UCSD-AML1 (cell line): ENCODE results near the gene CYSRT1.

Source experiments
- DNase-seq: peaks from one replicate; lab custom pipeline; 2025; ENCODE audit not compliant: unreplicated experiment; lab: John Stamatoyannopoulos, UW

CYSRT1 gene

DNA sequence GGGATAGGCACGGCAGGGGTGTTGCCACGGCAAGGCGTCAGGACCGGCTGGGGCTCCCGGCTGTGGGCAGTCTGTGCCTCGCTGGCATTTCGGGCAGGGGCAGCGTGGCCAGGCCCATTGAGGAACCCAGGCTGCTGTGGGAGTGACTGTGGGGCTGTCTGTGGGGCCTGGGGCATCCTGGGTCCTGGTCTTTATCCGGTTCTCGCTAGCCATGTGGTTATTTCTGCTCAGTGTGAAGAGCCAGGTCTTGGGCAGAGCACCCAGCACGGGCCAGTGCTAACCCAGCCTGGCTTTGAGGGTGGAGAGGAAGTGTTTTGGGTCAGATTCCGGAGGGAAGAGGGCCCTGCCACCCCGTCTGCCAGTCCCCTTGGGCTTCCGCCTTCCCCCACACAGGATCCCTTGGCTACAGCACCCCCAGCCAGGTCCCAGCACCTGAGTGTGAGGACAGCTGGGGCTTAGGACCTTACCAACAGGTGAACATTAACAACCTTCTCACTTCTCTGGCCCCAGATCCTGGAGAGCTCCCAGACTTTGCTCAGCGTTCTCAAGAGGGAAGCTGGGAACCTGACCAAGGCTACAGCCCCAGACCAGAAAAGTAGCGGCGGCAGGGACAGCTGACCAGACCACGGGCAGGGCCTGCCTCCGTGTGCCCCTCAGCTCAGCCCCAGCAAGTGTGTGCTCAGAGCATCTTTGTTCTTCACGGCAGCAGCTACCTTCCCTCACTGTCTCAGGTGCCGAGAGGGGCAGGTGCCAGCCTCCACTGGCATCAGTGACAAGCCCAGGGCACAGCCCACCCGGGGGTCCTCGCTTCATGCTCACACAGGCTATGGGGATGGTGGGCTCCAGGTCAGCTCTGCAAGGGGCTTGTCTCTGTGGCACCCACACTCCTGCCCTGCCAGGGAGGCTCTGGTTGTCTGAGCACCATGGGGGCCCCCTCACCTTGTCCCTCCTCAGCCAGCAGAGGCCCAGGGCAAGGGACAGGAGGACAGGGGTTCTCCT lies 35.4 kb upstream of the CYSRT1 start:
- no peak for DNase-seq

DNA sequence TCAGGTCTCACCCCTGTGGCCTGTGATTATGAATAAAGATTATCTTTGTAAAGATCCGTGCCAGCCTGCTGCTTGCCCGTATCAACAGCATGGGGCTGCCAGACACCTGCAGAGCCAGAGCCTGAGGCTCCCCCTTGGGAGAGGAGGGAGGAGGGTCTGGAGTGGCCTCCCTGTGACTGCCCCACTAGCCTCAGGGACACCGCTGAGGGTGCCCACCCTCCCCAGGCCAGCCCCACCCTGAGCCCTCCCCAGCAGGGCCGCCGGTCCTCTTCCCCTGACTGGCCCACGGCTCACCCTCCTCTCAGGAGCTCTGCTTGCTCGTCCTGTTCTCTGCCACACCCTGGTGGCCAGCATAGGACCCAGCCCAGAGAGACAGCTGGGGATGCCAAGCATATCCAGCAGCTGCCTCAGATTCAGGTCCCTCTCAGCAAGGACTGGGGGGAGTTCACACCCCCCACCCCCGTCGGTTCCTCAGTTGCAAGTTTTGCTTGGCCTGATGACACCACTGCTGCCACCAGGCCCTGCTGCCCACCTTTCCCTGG lies 34.6 kb upstream of the CYSRT1 start:
- no peak for DNase-seq

DNA sequence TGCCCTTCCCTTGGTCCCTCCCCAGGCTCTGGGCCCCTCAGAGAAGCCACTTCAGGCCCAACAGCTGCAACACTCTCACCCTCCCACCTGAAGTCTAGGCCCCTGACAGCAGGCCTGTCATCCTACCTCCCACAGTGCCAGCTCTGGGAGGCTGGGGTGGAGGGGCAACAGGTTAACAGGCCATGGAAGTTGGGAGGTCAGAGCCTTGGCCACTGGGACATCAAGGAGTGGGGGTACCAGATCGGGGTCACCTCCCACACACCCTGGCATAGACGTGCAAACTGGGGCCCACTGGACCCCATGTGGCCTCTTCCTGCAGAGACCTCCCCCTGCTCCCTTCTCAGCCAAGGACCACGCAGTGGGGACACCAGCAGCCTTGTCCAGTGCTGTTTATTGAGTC lies 33.7 kb upstream of the CYSRT1 start:
- no peak for DNase-seq

DNA sequence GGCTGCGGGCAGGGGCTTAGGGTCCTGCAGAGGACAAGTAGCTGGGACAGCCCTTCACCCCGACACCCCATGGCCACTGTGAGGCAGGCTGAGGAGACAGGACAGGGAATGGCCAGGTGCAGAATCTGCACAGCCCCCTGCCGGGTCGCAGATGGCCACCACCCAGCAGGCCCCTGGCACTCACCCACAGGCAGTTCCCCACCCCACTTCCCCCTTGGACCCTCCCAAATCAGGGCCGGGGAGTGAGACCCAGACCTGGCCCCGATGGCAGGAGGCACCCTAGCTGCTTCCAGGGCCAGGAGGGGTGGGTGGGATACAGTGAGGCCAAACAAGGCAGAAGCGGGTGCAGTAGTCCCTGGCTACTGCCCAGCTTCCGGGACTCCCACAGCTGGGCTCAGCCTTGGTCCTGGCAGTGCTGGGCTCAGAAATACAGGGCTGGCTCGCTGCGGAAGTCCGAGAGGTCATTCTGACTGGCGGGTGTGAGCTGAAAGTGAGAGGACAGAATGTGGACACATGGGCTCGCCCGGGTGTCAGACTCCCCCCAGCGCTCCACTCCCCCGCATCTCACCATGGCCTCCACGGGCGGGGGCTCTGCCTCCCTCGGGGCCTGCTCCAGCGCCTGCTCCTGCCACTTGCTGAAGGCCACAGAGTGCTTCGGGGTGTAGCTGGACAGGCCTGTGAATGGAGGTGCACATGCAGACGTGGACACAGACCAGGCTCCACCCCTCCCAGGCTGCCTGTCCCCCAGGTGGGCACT lies 33.1 kb upstream of the CYSRT1 start:
- DNase-seq = no peak

DNA sequence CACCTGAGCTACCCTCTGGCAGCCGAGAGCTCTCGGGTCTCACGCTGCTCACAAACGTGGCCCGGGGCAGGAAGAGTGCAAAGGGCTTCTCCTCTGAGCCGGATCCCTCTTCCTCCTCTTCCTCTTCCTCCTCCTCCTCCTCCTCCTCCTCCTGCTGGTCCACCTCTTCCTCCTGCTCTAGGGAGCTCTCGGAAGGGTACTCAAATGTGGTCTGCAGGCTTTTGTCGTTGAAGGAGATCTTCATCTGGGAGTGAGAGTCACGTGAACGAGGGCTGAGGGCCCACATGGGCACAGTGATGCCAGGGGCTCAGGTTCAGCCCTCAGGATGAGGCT lies 32.6 kb upstream of the CYSRT1 start:
- DNase-seq = no peak

DNA sequence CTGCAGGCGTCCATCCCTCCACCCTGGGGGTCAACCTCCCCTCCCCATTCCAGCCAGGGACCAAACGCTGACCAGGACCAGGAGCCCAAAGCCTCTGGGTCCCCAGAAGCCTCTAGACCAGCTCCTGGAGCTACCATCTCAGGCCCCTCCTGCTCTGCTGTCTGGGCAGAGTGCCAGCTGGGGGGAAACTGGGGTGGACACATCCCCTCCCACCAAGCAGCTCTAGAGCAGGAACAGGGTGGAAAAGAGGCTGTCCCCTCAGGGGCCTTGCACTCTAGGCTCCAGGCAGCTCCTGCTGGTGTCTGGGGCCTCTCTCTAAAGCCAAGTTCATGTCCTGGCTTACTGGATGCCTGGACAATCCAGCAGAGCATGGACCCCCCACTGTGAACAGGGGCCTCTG lies 32.1 kb upstream of the CYSRT1 start:
- DNase-seq = no peak

DNA sequence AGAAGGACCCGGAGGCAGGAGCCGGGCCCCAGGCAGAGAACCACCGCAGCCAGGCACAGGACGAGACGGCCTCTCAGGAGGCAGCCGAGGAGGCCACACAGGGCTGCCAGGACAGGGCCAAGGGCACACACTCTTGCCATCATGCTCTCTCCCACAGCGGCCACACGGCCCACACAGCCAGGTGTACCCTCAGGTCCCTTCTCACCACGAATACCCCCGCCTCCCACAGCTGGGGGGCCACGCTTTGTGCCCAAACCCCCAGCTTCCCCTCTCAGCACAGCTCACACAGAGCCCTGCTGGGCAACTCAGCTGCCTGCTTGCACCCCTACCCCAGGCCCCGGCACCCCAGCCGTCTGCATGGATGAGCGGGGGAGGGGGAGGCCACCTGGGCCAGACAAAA lies 31.2 kb upstream of the CYSRT1 start:
- no peak for DNase-seq

DNA sequence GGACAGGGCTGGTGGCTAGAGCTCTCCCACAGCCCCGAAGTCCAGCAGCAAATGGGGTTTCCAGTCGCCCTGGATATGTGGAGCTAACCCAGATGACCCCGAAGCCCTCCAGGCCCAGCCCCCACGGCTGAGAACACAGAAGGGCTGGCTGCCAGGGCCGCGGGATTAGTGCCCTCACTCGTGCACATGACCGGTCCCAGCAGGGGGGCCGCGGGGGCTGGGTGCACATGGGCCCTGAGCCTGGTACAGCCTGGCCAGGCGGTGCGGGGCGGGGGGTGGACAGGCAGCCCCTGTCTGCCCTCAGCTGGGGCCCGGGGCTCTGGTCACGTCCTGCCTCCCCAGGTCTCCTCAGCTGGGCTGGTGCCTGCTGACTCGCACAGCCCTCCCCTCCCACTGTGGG lies 30.6 kb upstream of the CYSRT1 start:
- DNase-seq = no peak

DNA sequence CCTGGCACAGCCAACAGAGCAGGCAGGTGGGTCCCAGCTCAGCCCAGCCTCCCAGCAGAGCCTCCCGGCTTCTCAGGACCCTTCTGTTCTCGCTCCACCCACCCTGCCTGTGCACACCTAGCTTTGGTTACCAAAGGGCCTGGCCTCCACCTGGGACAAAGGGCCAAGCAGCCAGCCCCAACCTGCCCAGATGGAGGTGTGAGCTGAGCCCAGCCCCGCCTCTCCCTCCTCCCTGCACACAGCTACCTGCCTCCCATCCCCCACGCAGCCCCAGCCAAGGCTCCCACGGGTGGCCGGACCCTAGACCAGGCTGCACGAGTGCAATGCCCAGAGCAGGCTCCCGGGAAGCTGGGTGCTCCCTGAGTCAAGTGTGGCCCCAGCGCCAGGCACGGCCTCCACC lies 30.1 kb upstream of the CYSRT1 start:
- DNase-seq = no peak

DNA sequence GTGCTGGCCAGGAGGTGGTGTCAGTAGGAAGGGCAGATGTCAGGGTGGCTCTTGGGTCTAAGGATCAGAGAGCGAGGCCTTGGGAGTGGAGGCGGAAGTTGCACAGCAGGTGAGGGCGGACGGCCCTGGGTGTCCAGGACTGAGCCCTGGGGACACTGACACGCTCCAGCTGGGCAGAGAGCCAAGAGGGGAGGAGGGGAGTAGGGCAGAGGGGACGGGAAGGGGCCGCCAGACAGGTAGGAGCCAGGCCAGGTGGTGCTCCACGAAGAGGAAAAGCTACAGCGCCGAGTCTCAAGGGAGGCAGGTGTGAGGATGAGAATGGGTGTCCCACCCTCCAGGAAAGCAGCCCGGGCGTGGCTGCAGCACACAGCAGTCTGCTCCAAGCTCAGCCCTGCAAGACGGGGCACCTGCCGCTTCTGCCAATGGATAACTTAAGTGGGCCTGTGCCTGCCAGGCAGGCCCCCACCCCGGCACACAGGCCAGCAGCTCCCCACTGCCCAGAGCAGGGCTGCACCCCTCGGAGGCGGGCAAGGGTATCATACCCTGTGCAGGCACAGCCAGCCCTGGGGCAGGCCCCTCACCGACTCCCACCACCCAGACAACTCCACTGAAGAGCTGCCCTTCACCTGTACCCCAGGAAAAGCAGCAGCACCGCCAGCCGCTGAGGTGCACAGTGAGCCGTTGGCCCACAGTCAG lies 29.3 kb upstream of the CYSRT1 start:
- DNase-seq = no peak

DNA sequence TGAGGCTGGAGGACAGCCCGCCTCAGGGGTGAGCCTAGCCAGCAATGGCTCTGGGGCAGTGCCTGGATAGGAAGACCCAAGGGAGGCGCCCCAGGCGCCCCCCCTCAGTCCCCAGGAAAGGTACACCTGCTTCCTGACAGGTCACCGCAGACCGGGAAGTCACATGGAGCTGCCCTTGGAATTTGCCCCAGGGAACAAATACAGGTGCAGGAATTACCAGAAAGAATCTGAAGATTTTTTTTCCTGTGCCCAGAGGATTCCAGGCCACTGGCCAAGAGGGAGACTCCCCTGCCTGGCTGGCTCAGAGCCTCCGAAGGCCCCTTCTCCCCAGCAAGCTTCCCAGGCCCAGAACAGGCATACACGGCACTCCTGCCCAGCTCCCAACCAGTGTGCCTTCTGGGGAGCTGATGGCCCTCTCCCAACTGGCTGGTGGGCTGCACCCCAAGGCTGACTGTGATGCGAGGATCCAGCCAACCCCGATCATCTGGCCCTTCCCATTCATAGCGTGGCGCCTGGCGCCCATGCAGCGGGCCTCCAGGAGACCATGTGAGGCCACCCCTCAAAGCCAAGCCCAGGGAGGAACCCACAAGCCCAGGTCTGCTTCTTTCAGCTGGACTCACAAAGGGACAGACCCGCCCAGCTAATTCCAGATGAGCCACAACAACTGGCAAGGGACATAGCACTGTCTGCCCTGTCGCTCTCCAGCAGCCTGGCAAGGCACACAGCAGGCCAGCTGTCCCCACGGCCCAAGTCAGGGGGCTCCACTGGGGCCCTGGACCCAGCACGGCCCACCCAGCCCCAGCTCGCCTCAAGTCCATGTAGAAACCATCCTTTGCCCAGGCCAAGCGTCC lies 26.7 kb upstream of the CYSRT1 start:
- DNase-seq = no peak

DNA sequence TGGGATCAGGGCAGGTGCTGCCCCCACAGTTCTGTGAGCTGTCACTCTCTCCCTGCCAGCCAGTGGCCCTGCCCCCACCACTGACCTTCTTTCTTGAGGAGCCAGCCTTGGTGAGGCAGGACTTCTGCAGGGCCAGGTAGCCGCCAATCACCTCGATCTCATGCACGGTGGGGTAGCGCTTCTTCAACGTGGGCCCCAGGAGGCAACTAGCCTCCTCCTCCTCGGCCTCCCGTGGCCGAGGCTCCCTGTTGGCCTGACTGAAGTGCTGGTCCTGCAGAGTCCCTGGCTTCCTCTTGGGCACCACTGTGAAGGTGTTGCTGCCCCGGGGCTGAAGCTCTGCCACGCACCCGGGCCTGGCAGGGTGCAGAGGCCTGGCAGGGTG lies 26.1 kb upstream of the CYSRT1 start:
- no peak for DNase-seq

DNA sequence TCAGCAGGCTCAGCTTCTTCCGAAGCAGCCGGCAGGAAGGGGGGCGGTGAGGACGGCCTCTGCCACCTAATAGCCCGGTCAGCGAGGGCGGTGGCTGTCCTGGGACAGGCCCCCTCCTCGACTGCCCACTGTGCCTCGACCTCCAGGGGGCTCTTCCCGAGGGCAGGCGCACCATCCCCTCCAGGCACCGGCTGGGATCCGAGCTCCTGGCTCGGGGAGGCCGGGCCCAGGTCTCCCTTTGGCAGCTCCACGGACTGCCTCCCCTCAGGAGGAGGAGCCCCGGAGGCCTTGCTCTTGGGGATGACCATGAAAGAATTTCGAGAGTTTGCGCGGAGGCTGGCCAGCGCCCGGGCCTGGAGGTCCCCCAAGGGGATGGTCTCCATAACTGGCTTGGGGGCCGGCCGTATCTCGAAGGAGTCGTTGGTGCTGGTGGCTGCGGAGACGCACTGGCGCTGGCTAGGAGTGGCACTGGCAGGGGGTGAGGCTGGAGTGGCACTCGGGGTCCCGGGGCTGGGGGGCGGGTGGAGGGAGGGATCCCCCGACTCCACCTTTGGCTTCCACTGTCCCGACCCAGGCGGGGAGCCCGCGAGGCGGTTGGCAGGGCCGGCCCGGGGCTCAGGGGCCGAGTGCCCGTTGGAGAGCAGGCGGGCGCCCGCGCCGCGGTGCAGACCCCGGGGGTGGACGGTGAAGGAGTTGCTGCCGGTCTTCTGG lies 25.4 kb upstream of the CYSRT1 start:
- no peak for DNase-seq

DNA sequence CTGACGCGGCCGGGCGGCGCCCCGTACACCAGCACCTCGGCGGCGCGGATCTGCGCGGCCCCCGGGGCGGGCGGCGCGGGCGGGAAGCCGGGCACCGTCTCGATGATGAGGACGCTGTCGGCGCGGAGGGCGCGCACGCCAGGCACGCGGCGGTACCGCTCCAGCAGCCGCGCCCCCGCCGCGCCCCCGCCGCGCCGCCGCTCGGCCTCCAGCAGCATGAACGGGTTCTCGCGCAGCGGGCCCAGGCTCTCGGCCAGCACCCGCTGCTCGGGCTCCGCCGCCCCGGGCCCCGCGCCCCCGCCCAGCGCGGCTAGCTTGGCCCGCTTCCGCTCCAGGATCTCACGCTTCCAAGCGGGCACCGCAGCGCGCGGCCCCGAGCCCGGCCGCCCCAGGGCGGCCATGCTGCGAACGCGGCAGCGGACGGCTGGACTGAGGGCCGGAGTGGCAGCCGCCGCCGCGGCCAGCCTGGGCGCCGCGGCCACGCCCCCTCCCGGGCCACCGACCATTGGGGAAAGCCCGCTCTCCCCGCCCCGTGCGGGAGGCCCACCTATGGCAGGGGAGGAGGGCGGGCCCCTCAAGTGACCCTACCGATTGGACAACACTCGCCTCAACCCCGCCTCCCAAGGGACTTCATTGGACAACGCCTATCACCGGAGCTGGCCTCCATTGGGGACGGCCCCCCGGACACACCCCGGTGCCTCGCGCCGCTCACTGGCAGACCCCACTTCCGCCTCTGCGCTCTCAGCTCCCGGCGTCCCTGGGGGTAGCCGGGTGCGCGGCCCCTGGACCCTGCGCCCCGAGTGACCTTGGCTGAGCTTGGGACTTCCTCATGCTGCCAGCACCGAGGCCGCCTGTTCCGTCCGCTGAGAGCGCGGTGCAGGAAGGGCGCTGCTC lies 24.4 kb upstream of the CYSRT1 start, which contains the start of gene TPRN:
Gene TPRN (minus strand): TSS at position 431 of the 894 bp plus-strand sequence. CDS start 30 bp downstream, at position 401.
- DNase-seq = peak; percentile 99

DNA sequence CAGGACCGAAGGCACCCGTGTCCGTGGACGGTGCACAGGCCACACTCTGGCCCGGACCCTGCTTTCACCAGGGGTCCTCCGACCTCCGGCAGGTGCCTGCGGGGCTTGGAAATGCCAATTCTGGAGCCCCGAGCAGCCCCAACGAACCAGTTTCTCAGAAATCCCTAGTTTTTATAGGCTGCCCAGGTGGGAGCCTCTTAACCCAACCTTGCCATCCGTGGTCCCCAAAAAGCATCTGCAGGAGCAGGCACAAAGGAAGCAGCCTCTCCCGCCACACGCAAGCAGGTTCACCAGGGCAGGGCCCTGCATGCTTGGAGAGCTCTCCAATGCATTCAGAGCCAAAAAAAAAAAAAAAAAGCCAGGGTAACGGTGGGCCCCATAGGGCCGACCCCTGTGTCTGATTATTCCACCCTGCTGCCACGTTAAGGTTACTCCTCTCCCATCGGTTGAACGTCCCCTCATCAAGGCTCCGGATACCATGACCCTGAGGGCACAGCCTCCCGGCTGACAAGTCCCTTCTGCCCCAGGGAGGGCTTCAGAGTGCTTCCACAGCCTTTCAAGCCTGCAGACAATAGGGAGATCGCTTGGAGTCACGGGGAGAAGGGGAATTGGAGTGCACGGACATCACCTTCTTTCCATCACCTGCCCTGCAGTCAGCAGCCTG lies 23.6 kb upstream of the CYSRT1 start:
- DNase-seq = no peak

DNA sequence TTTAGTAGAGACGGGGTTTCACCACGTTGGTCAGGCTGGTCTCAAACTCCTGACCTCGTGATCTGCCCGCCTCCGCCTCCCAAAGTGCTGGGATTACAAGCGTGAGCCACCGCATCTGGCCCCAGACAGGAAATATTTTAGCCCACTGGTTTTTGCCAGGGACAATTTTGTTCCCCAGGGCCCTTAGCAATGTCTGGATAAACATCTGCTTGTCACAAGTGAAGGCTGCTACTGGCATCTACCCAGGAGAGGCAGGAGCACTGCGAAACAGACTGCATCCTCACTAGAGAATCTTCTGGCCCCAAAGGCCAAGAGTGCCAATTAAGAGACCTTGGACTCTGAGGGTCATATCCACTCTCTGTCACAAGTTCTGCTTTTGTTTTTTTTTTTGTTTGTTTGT lies 22.0 kb upstream of the CYSRT1 start:
- DNase-seq = no peak

DNA sequence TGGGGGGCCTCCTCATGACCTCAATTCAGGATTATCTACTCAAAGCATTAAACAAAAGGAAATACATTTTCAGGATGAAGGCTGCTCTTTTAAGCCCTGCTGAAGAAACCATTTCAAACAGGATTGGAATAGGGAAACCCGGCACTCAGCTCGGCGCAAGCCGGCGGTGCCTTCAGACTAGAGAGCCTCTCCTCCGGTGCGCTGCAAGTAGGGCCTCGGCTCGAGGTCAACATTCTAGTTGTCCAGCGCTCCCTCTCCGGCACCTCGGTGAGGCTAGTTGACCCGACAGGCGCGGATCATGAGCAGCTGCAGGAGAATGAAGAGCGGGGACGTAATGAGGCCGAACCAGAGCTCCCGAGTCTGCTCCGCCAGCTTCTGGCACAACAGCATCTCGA lies 20.2 kb upstream of the CYSRT1 start:
- DNase-seq = no peak
